MCF 10A (cell line): ENCODE results near the gene LTB4R. TPM values are rescaled to one million over a fixed set of nuclear protein-coding genes. Genes with fewer than 3 reads are reported as not detected.

ENCODE experiments used
- BruUV-seq: library from RNA; stranded (reverse); fragments of 400-500 nt; replicated peaks from 2 replicates; lab custom pipeline; 2021; lab: Mats Ljungman, UMichigan
- CTCF ChIA-PET: fragments of 300-600 bp; sonication (Branson Sonifier 250); formaldehyde crosslinking; extraction: SDS; loops from one replicate; lab custom pipeline; 2021; ENCODE audit warnings: antibody characterized with exemption, inconsistent platforms; lab: Yijun Ruan, JAX
- POLR2A ChIA-PET: fragments of 300-600, 350-650 bp; sonication (Branson Sonifier 250); formaldehyde crosslinking; extraction: SDS; loops from one replicate; lab custom pipeline; 2020; ENCODE audit warnings: antibody characterized with exemption, inconsistent platforms; lab: Yijun Ruan, JAX
- DNase-seq: peaks from one replicate; pipeline ENCODE4 v3.0.0-alpha.2; 2018; ENCODE audit not compliant: unreplicated experiment
- H3K27ac Mint-ChIP-seq: one replicate; pipeline ENCODE4 v1.8.0; 2022; ENCODE audit warnings: mild to moderate bottlenecking, low read depth, mixed read lengths; ENCODE audit not compliant: unreplicated experiment
- H3K27me3 Mint-ChIP-seq: one replicate; pipeline ENCODE4 v1.8.0; 2022; ENCODE audit warnings: mixed read lengths; ENCODE audit not compliant: insufficient read depth, unreplicated experiment
- H3K36me3 Mint-ChIP-seq: one replicate; pipeline ENCODE4 v1.8.0; 2022; ENCODE audit warnings: mild to moderate bottlenecking, moderate library complexity, mixed read lengths; ENCODE audit not compliant: insufficient read depth, unreplicated experiment
- H3K4me1 Mint-ChIP-seq: one replicate; pipeline ENCODE4 v1.8.0; 2022; ENCODE audit warnings: mixed read lengths; ENCODE audit not compliant: insufficient read depth, unreplicated experiment
- H3K4me3 Mint-ChIP-seq: one replicate; pipeline ENCODE4 v1.8.0; 2022; ENCODE audit warnings: mild to moderate bottlenecking, moderate library complexity, mixed read lengths; ENCODE audit not compliant: unreplicated experiment
- H3K9me3 Mint-ChIP-seq: one replicate; pipeline ENCODE4 v1.8.0; 2022; ENCODE audit warnings: mixed read lengths; ENCODE audit not compliant: unreplicated experiment
- intact Hi-C: fragments of 100-400 bp; cut with micrococcal nuclease; formaldehyde crosslinking; loops from 2 replicates; pipeline ENCODE4 v1.14.1; 2022
- total RNA-seq: library from RNA; stranded (reverse); gene quantifications from 2 replicates; pipeline ENCODE4 v1.2.3, GENCODE V29; 2022
- TF ChIP-seq, protein P1 (sequence below): fragments of 200-600 bp; IDR thresholded peaks from one replicate; pipeline ENCODE4 v1.8.0; 2022; ENCODE audit warnings: antibody characterized with exemption, mild to moderate bottlenecking; ENCODE audit not compliant: unreplicated experiment

LTB4R gene
- total RNA-seq, 1 experiment from 2014 or later: 15.8 TPM

DNA sequence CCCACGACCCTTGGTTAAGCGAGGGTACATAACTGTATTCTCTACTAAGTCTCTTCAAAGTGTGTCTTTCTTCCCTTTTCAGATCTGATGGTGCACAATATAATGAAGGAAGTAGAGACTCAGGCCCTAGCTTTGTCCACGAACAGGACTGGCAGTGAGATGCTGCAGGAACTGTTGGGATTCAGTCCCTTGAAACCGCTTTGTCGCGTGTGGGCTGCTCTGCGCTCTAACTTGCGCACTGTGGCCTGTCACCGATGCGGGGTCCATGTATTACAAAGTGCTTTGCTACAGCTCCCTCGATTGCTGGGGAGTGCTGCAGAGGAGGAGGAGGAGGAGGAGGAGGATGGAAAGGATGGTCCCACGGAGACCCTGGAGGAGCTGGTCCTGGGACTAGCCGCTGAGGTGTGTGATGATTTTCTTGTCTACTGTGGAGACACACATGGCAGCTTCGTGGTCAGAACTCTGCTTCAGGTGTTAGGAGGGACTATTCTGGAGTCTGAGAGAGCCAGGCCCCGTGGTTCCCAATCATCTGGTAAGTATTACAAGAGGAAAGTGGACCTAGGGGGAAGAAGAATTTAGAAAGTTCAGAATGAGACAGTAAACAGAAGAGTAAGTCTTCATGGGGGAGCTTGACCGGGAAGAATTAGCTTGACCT is 10.8 kb upstream of the LTB4R start:
- intact Hi-C loops: no loop called here
- H3K36me3 Mint-ChIP-seq: peaks cover 66% of the 10 kb centered on the region
- TF ChIP-seq, protein P1, sequence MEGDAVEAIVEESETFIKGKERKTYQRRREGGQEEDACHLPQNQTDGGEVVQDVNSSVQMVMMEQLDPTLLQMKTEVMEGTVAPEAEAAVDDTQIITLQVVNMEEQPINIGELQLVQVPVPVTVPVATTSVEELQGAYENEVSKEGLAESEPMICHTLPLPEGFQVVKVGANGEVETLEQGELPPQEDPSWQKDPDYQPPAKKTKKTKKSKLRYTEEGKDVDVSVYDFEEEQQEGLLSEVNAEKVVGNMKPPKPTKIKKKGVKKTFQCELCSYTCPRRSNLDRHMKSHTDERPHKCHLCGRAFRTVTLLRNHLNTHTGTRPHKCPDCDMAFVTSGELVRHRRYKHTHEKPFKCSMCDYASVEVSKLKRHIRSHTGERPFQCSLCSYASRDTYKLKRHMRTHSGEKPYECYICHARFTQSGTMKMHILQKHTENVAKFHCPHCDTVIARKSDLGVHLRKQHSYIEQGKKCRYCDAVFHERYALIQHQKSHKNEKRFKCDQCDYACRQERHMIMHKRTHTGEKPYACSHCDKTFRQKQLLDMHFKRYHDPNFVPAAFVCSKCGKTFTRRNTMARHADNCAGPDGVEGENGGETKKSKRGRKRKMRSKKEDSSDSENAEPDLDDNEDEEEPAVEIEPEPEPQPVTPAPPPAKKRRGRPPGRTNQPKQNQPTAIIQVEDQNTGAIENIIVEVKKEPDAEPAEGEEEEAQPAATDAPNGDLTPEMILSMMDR: no peak
- DNase-seq: no peak
- POLR2A ChIA-PET: interaction anchor here (0.6 to 7.6 kb wide), 22 partner anchors 10 to 1699 kb away, joined by 3 to 187 read pairs (median 6); partner anchors contain the start of genes CBLN3, CHMP4A, CIDEB and DCAF11
- peak overlapping the region; percentile 78 for H3K27ac Mint-ChIP-seq
- no peaks in the 10 kb centered on the region for H3K27me3 Mint-ChIP-seq
- peaks cover 33% of the 10 kb centered on the region for H3K4me1 Mint-ChIP-seq
- H3K4me3 Mint-ChIP-seq: peak overlapping the region; percentile 95
- CTCF ChIA-PET: interaction anchor here (0.7 to 11.2 kb wide), 14 partner anchors 10 to 190 kb away, joined by 3 to 414 read pairs (median 10); partner anchors contain the start of genes CIDEB, DCAF11, GMPR2 and KHNYN
- H3K9me3 Mint-ChIP-seq: no peaks in the 10 kb centered on the region
- BruUV-seq: no TSS peak

DNA sequence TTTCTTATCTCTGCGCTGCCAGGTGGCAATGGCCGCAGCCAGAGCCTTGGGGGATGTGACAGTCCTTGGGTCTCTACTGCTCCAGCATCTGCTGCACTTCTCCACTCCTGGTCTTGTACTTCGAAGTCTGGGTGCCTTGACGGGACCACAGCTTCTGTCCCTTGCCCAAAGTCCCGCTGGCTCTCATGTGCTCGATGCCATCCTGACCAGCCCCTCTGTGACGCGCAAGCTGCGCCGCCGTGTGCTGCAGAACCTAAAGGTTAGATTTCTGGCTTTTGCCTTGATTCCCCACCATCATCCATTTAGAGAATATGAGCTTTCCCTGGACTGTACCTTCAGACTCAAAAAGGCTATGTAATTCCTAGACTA is 7.3 kb upstream of the LTB4R start:
- POLR2A ChIA-PET: no interaction called here
- CTCF ChIA-PET: interaction anchor here (0.9 to 11.2 kb wide), 4 partner anchors 34 to 143 kb away, joined by 4 to 414 read pairs (median 24); partner anchors contain the start of genes GMPR2, IRF9, RABGGTA and TINF2
- no TSS peak for BruUV-seq
- DNase-seq: no peak
- intact Hi-C loops: no loop called here
- H3K27me3 Mint-ChIP-seq: no peaks in the 10 kb centered on the region
- TF ChIP-seq, protein P1: no peak
- H3K9me3 Mint-ChIP-seq: no peaks in the 10 kb centered on the region
- H3K36me3 Mint-ChIP-seq: peaks cover 51% of the 10 kb centered on the region
- H3K4me3 Mint-ChIP-seq: no peak overlapping the region
- H3K4me1 Mint-ChIP-seq: peaks cover 16% of the 10 kb centered on the region
- no peak overlapping the region for H3K27ac Mint-ChIP-seq

DNA sequence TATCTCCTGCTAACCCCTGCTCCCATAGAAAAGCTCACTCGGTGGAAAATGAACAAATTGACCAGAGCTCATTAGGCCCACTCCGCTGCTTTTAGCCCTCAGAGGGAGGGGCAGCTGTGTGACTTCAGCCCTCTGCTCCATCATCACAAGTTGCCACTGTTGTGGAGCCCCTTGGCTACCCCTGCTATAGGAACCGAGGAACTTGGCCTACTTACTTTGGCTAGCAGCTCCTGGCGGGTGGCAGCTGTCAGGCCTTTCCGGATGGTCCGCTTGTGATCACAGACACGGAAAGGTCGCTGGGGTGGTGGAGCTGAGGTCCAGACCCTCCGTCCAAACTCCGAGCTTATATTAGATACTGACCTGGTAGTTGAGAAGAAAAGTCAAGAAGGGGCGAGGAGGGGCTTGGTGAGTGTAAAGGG is 4.1 kb upstream of the LTB4R start:
- Mint-ChIP-seq H3K9me3 (no peaks in the 10 kb centered on the region), H3K36me3 (peaks cover 51% of the 10 kb centered on the region), H3K4me1 (peaks cover 25% of the 10 kb centered on the region), H3K4me3 (no peak overlapping the region), H3K27ac (no peak overlapping the region), H3K27me3 (no peaks in the 10 kb centered on the region)
- TSS peak; percentile 2 for BruUV-seq
- CTCF ChIA-PET: interaction anchor here (0.6 to 10.0 kb wide), 37 partner anchors 9 to 1586 kb away, joined by 3 to 145 read pairs (median 8); partner anchors contain the start of genes CBLN3, DHRS1, KHNYN and MDP1
- POLR2A ChIA-PET: interaction anchor here (0.6 to 7.2 kb wide), 6 partner anchors 8 to 69 kb away, joined by 3 to 101 read pairs (median 3); partner anchors contain the start of genes DHRS1, NOP9 and TINF2
- intact Hi-C loops: no loop called here
- DNase-seq: no peak
- TF ChIP-seq, protein P1: no peak
